GM18505 (cell line): ENCODE results near the gene CSNK1D.

Experiments used
- ATAC-seq: cut with Tn5 transposase; IDR thresholded peaks from one replicate; pipeline ENCODE4 v1.9.1; 2021; ENCODE audit not compliant: unreplicated experiment
- POLR2A ChIP-seq: IDR thresholded peaks from 4 replicates; pipeline ENCODE4 v1.6.1; 2011; ENCODE audit warnings: borderline replicate concordance; ENCODE audit not compliant: insufficient read depth, insufficient read length; ENCODE audit errors: extremely low read depth

CSNK1D gene

DNA sequence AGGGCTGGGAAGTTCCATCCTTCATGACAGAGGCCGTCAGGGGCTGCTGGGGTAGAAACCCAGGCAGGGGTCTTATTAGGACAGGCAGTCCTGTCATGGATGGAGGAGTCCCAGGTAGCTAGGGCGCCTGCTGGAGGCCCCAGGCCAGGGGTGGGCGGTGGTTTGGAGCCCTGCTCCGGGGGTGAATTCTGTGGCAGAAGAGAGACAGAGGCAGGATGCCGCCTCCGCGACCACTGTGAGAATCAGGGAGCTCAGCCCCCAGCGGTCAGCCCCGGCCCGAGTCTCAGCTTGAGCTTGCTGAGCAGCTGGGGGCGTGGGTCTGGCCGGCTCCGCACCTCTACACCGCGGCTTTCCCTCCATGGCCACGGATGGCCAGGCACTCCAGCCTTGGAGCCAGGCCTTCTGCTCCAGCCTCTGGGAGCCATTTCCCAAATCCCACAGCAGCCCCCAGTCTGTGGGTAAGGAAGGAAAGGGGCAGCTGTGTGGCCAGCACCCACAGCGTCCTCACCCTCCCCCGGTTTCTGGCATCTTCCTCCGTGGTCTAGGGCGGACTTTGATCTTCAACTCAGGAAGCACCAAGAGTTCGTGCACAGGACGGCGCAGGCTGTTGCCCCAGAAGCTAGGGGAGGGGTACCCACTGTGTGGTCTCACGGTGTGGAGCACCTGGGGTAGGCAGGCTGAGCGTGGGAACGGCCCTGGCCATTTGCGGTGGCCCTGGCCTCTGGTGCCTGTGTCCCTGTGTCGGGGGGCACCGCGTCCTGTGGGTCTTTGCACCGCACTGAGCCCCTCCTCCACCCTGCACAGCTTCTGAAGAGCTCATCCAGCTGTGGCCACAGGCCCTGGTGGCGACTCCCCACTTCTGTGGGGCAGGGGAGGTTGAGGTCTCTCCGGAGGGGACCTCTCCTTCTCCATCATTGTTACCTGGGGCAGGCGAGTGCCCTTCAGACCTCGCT is 29.8 kb upstream of the CSNK1D start:
- no peak for TF ChIP-seq POLR2A
- ATAC-seq: no peak

- ATAC-seq: no peak
Measured at GRCh38 chr17:82302568-82302963, 29.1 kb upstream of the CSNK1D start.

GRCh38 chr17:82301916-82302567 is 28.5 kb upstream of the CSNK1D start:
- no peak for TF ChIP-seq POLR2A
- ATAC-seq: no peak

More at GRCh38 chr17:82302568-82302963, 29.1 kb upstream of the CSNK1D start:
- TF ChIP-seq POLR2A: no peak

GRCh38 chr17:82301300-82301915 is 27.9 kb upstream of the CSNK1D start:
- no peak for TF ChIP-seq POLR2A
- no peak for ATAC-seq

DNA sequence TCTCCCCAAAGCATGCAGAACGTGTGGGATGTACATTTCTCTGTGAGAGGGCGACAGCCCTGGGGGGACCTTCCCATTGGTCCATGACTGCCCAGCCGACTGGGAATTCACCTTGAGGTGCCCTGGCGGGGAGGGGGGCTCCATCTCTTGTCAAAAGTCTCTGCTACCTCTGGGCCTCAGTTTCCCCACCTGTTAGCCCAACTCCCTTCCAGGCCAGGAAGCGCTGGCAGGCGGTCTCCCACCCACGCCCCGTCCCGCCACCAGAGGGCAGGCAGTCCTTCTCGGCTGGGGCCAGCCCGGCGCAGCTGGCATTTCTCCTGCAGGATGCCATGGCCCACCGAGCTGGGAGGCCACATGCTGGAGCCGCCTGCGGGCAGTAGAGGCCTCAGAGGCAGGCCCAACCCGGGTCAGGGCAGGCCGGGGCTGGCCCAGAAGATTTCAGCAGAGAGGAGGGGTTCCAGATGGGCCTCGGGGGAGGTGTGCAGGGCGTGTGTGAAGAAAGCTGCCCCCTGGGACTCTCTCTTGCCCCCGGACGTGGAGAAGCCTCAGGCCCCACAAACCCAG is 27.3 kb upstream of the CSNK1D start:
- no peak for TF ChIP-seq POLR2A
- no peak for ATAC-seq

DNA sequence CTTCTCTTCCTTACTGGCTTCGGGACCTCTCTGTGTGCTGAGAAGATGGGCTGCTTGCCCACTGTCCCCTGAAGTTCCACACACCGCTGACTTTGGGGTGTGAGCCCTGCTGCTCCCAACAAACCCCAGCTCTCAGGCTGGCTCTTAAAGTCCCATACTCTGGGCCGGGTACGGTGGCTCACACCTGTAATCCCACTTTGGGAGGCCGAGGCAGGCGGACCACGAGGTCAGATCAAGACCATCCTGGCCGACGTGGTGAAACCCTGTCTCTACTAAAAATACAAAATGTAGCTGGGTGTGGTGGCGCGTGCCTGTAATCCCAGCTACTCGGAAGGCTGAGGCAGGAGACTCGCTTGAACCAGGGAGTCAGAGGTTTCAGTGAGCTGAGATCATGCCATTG is 26.7 kb upstream of the CSNK1D start:
- TF ChIP-seq POLR2A: no peak
- ATAC-seq: no peak

DNA sequence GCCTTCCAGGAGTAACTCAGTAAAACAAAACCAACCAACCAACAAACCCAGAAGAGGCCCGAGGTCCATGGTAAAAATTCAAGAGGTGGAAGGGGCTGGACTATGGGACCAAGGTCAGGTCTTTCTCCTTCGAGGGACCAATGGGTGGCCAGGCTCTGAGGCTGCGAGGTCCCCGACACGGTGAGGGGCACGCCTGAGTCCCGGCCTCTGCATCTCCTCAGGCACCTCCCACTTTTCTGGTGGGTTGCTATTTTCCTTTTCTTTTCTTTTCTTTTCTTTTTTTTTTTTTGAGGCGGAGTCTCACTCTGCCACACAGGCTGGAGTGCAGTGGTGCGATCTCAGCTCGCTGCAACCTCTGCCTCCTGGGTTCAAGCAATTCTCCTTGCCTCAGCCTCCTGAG is 26.0 kb upstream of the CSNK1D start:
- TF ChIP-seq POLR2A: no peak
- no peak for ATAC-seq

GRCh38 chr17:82298538-82299421 is 25.3 kb upstream of the CSNK1D start:
- TF ChIP-seq POLR2A: no peak
- ATAC-seq: no peak

DNA sequence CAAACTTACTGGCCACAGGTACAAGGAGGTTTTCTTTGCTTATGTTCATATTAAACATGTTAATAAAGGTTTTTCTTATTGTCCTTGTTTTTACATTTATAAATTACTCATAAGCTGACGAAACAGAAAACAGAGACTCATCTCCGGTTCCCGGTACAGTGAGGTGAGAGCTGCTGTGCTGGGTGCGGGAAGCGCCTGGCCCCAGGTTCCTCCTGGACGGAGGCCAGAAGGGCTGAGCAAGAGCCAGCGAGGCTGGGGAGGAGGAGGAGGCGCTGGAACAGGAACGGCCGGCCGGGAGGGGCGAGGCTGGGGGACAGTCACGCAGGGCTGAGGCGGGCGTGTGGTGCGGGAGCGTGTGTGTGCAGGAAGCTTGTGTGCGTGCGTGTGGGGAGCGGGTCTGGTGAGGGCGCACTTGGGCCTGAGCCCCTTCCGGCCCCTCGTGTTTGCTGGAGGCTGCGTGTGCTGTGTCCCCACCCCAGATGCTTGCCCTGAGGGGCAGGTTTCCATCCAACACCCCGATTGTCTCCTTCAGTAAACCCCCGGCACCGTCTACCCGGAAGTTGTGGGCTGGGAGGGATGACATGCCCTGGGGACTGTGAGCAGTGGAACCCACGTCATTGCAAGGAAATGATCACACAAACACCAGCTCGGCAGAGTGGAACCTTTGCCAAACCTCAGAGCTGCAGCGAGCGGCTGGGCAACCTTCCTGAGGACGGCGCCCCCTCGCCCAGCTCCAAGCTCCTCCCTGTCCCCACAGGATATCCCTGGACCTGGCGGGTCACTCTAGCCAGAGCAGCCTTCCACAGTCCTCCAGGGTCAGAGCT is 24.4 kb upstream of the CSNK1D start:
- peak; percentile 36 for ATAC-seq
- peak; percentile 74 for TF ChIP-seq POLR2A

DNA sequence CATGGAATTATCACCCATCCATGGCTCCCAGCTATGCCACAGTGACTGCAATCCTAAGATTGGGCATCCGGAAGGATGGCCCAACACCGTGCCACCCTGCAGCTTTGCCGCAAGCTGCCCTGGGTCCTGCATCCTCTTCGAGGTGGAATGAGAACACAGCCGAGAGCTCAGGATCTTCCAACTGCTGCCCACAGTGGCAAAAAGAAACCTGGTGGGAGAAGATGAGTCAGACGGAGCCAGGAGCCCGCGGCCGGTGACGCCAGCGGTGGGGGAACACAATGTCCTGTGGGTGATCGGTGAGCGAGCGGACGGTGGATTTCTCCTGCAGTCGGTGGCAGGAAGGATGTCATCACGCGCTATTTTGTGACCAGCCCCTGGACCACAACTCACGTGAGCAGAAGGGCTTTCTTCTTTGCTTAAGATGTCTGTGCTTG is 23.8 kb upstream of the CSNK1D start:
- TF ChIP-seq POLR2A: peak; percentile 3
- ATAC-seq: no peak

GRCh38 chr17:82296511-82297279 is 23.2 kb upstream of the CSNK1D start:
- ATAC-seq: no peak
- no peak for TF ChIP-seq POLR2A
